Cardiac muscle cell (in vitro differentiated cells and primary cell): ENCODE data around the gene SULT4A1. TPM values are rescaled to one million over a fixed set of nuclear protein-coding genes. Genes with fewer than 3 reads are reported as not detected.
"Not testable (repeated sequence)": the region's sequence is repeated elsewhere in the genome, so short reads cannot be mapped to it uniquely, and the experiment has no call there.

ENCODE experiments used
- DNase-seq, 2 donors: peaks; one replicate each; pipeline versions ENCODE4 v3.0.0 to v3.0.0-alpha.2; 2010 to 2017; ENCODE audit warnings: low read depth in 1 of 2, low spot score in 1 of 2
- H3K27ac ChIP-seq: fragments of 200-600 bp; sonication (generic); 2 replicates; pipeline ENCODE4 v1.5.1; 2016
- H3K27me3 ChIP-seq: fragments of 200-600 bp; sonication (generic); 2 replicates; pipeline ENCODE4 v1.6.0; 2016; ENCODE audit warnings: control low read depth
- H3K36me3 ChIP-seq: fragments of 200-600 bp; sonication (generic); 2 replicates; pipeline ENCODE4 v1.5.1; 2016; ENCODE audit warnings: control low read depth
- H3K4me1 ChIP-seq: fragments of 200-600 bp; sonication (generic); 2 replicates; pipeline ENCODE4 v1.8.1; 2017; ENCODE audit warnings: low read depth, mild to moderate bottlenecking, mixed run types
- H3K4me3 ChIP-seq: fragments of 200-600 bp; sonication (generic); 2 replicates; pipeline ENCODE4 v1.5.1; 2016; ENCODE audit warnings: mild to moderate bottlenecking
- H3K9me3 ChIP-seq: fragments of 200-600 bp; sonication (generic); 2 replicates; pipeline ENCODE4 v1.5.1; 2017; ENCODE audit warnings: low read depth, mild to moderate bottlenecking, control low read depth
- CTCF ChIP-seq: IDR thresholded peaks from 2 replicates; pipeline ENCODE4 v1.5.1; 2012; ENCODE audit warnings: low read depth, mild to moderate bottlenecking, low read length
- polyA plus RNA-seq: library from polyadenylated mRNA; unstranded; fragments of >200 nt; fragmentation: Nextera tagmentation; extraction: Ambion mirVana; gene quantifications from 2 replicates; pipeline ENCODE4 v1.2.1, GENCODE V29; 2016
- total RNA-seq: library from RNA; depleted of rRNA; stranded (reverse); fragments of >200 nt; gene quantifications from 2 replicates; pipeline ENCODE4 v1.2.3, GENCODE V29; 2016

Gene SULT4A1
- total and polyA plus RNA-seq, 2 experiments from 2014 or later = 1.3 to 3.2 TPM

GRCh38 chr22:43878079-43878795, 15.9 kb upstream of the SULT4A1 start:
- Histone ChIP-seq H3K27me3 (no peaks in the 10 kb centered on the region), H3K27ac (no peak overlapping the region), H3K4me1 (no peaks in the 10 kb centered on the region), H3K36me3 (no peaks in the 10 kb centered on the region), H3K4me3 (no peak overlapping the region), H3K9me3 (no peaks in the 10 kb centered on the region)
- TF ChIP-seq CTCF = no peak
- peak in 1 of 2 donors; percentile 80 for DNase-seq

- DNase-seq = no peak
- H3K36me3 ChIP-seq = no peaks in the 10 kb centered on the region
- no peak for TF ChIP-seq CTCF
- H3K27me3 ChIP-seq = no peaks in the 10 kb centered on the region
- no peak overlapping the region for H3K27ac ChIP-seq
- no peaks in the 10 kb centered on the region for H3K4me1 ChIP-seq
- H3K9me3 ChIP-seq = no peaks in the 10 kb centered on the region
- H3K4me3 ChIP-seq = no peak overlapping the region
Observed at GRCh38 chr22:43876866-43877509, 14.7 kb upstream of the SULT4A1 start.

GRCh38 chr22:43869799-43870198, 7.5 kb upstream of the SULT4A1 start:
- DNase-seq = no peak
- no peak for TF ChIP-seq CTCF
- no peaks in the 10 kb centered on the region for H3K9me3 ChIP-seq
- H3K36me3 ChIP-seq = no peaks in the 10 kb centered on the region
- no peak overlapping the region for H3K4me3 ChIP-seq
- no peaks in the 10 kb centered on the region for H3K4me1 ChIP-seq
- H3K27me3 ChIP-seq = no peaks in the 10 kb centered on the region
- H3K27ac ChIP-seq = no peak overlapping the region

- not testable (repeated sequence) for H3K36me3 ChIP-seq, H3K4me3 ChIP-seq, H3K9me3 ChIP-seq, DNase-seq, H3K4me1 ChIP-seq, H3K27me3 ChIP-seq, H3K27ac ChIP-seq
Observed at GRCh38 chr22:43869001-43869400, 6.7 kb upstream of the SULT4A1 start.

GRCh38 chr22:43867839-43868635, 5.7 kb upstream of the SULT4A1 start:
- Histone ChIP-seq H3K27me3 (peaks cover 12% of the 10 kb centered on the region), H3K4me3 (no peak overlapping the region), H3K9me3 (no peaks in the 10 kb centered on the region), H3K4me1 (no peaks in the 10 kb centered on the region), H3K27ac (no peak overlapping the region), H3K36me3 (no peaks in the 10 kb centered on the region)
- no peak for TF ChIP-seq CTCF
- peak; percentile 67 to 90 for DNase-seq

- no peak for TF ChIP-seq CTCF
- Histone ChIP-seq H3K4me3 (peak overlapping the region; percentile 6), H3K27ac (no peak overlapping the region)
Observed at GRCh38 chr22:43862882-43863202, 529 bp upstream of the SULT4A1 start.

More at GRCh38 chr22:43862882-43863202, 529 bp upstream of the SULT4A1 start:
- H3K9me3 ChIP-seq = no peaks in the 10 kb centered on the region
- H3K4me1 ChIP-seq = no peaks in the 10 kb centered on the region
- DNase-seq = no peak
- H3K27me3 ChIP-seq = peaks cover 12% of the 10 kb centered on the region
- H3K36me3 ChIP-seq = no peaks in the 10 kb centered on the region
